Adrenal gland (tissue), 12 donors: ENCODE results near the gene PCGF3. TPM values are rescaled to one million over a fixed set of nuclear protein-coding genes. Genes with fewer than 3 reads are reported as not detected.
"Not testable (repeated sequence)": the region's sequence is repeated elsewhere in the genome, so short reads cannot be mapped to it uniquely, and the experiment has no call there.

Experiments
- DNase-seq, 7 donors: peaks; one replicate each; pipeline ENCODE4 v3.0.0-alpha.2; 2019 to 2020
- H3K27ac ChIP-seq, 5 donors: fragments of 200-600 bp; sonication (generic) in 4 of 5; 1 replicate in 3 of 5; 2 replicates in 2 of 5; pipeline versions ENCODE4 v1.5.1 to v1.8.0; 2016 to 2020; ENCODE audit warnings: mild to moderate bottlenecking in 1 of 5
- H3K27me3 ChIP-seq: fragments of 200-600 bp; 2 replicates; pipeline ENCODE4 v1.8.0; 2021
- H3K36me3 ChIP-seq, 2 donors: fragments of 200-600 bp; replicated peaks in 1 of 2; 1 replicate in 1 of 2; 2 replicates in 1 of 2; pipeline versions ENCODE4 v1.5.1 to v1.8.0; 2018 to 2022
- H3K4me1 ChIP-seq, 2 donors: fragments of 200-600 bp; replicated peaks in 1 of 2; 1 replicate in 1 of 2; 2 replicates in 1 of 2; pipeline versions ENCODE4 v1.5.1 to v1.8.0; 2018 to 2021
- H3K4me3 ChIP-seq, 4 donors: fragments of 200-600 bp; sonication (generic) in 3 of 4; one replicate each; pipeline ENCODE4 v1.5.1; 2016 to 2018
- H3K9me3 ChIP-seq, 3 donors: fragments of 200-600 bp; sonication (generic) in 1 of 3; replicated peaks in 1 of 3; 1 replicate in 2 of 3; 2 replicates in 1 of 3; pipeline versions ENCODE4 v1.5.1 to v1.8.0; 2016 to 2021
- POLR2A ChIP-seq, 2 donors: fragments of 450-650 bp; IDR thresholded peaks; one replicate each; pipeline ENCODE4 v1.6.1; 2017; ENCODE audit warnings: antibody characterized with exemption in 2 of 2, mild to moderate bottlenecking in 2 of 2, moderate library complexity in 1 of 2
- WGBS, 4 donors: extraction: QIAGEN DNeasy Blood & Tissue Kit in 2 of 4; methylation state at CpG; one replicate each; pipeline versions ENCODE4 v1.1.5 to v1.1.7; 2013 to 2017; 5-methylcytosine and 5-hydroxymethylcytosine counted together
- intact Hi-C, 2 donors: fragments of 100-400 bp; cut with DNase I; formaldehyde crosslinking; loops; one replicate each; pipeline versions ENCODE4 v1.14.1 to v1.15.0; 2022 to 2023
- polyA plus RNA-seq, 3 donors: library from polyadenylated mRNA; stranded (reverse); fragments of 200-250 nt in 2 of 3; fragments of 350-450 nt in 1 of 3; fragmentation: Illumina TruSeq in 1 of 3; extraction: RNeasy Lipid Tissue Mini Kit (QIAGEN cat#74804) in 1 of 3; gene quantifications; one replicate each; pipeline ENCODE4 v1.2.3, GENCODE V29; 2013 to 2014
- total RNA-seq, 9 donors: library from RNA; depleted of rRNA in 4 of 9; stranded (reverse); fragments of >200 nt in 4 of 9; fragments of 120-200 nt in 1 of 9; fragmentation: NEBNext Ultra II Directional in 1 of 9; extraction: Animal tissue kit (Norgen Biotek cat#: 25700) in 1 of 9; gene quantifications; one replicate each; pipeline versions ENCODE4 v1.1.0 to v1.2.4, GENCODE V29; 2013 to 2023
- TF ChIP-seq, protein P1 (sequence below), 6 experiments: fragments of 450-650 bp in 4 of 6; fragments of 200-600 bp in 2 of 6; sonication (generic) in 1 of 6; IDR thresholded peaks; 1 replicate in 5 of 6; 2 replicates in 1 of 6; pipeline versions ENCODE4 v1.5.1 to v1.8.0; 2016 to 2021; ENCODE audit warnings: antibody characterized with exemption in 6 of 6, mild to moderate bottlenecking in 2 of 6, moderate library complexity in 1 of 6
- donor health status: healthy with polysubstance abuse.
- donor health status: Bipolar disorder and iron deficiency.
- donor health status: DM: yes; HTN: yes; CAD: no.
- donor health status: DM: no; HTN: no; CAD: no.
- donor health status: DM: no; HTN: no; CAD: no.
- donor health status: DM: yes; HTN: yes; CAD: no.

PCGF3 gene
- total and polyA plus RNA-seq, 12 donors = 26.4 to 178 (median 70.7) TPM

DNA sequence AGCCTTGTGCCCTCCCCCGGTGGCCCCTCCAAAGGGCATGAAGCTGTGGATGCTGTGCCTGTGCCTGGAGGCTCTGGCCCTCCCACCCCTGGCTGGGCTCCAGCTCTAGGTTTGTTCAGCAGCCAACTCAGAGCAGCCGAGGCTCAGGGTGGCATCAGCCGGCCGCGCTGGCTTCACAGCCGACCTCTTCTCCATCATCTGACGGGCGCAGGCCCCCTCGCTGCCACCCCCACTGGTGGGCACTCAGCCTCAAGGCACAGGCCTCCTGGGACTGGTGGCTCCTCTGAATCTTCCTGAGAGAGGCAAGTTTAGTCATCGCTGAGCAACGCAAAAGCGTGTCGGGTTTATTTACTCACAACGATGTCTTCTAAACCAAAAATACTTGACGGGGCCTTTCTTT, 46.0 kb downstream of the PCGF3 start:
- intact Hi-C loops = no loop called here
- peaks cover 0 to 21% of the 10 kb centered on the region in 2 donors for H3K4me1 ChIP-seq
- 63 to 79% (median 70%) methylated on average over 7 to 15 of the region's 15 CpGs for WGBS, 4 donors

DNA sequence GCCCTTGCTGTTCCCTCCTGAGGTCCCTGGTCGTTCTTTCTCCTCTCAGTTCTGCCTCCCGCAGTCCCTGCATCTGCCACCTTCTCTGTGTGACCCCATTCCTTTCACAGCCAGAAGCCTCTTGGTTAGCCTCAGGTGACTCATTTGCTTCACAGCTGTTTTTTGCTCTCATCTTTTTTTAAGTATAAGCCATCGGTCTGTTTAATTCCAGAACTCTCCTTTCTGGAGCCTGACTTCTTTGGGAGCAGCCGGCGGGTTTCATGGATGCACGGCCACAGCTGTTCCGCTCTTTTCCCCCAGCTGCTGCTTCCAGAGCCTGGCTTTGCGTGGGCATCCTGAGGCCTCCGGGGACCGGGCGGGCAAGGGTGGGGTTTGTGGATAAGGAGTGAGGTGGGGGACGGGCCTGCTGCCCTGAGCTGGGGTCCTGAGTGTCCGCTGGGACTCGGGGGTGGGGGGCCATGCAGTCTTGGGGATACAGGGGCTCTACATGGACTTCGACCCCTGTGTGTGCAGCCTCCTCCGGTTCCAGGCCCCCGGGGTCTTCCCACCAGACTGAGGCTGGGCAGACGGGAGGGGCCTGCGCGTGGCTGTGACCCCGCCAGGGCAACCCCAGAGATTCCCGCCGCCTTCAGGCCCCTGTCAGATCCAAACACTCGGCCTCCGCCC, 46.7 kb downstream of the PCGF3 start:
- Histone ChIP-seq H3K27me3 (no peaks in the 10 kb centered on the region), H3K4me1 (peaks cover 0 to 21% of the 10 kb centered on the region in 2 donors), H3K27ac (peak overlapping the region in 2 of 5 donors; percentile 6 to 19), H3K9me3 (no peaks in the 10 kb centered on the region), H3K36me3 (peaks cover 0 to 39% of the 10 kb centered on the region in 2 donors), H3K4me3 (no peak overlapping the region)
- DNase-seq = no peak
- intact Hi-C loops = no loop called here
- no peak for TF ChIP-seq POLR2A (IDR thresholded peaks at IDR 0.05)
- TF ChIP-seq, protein P1, sequence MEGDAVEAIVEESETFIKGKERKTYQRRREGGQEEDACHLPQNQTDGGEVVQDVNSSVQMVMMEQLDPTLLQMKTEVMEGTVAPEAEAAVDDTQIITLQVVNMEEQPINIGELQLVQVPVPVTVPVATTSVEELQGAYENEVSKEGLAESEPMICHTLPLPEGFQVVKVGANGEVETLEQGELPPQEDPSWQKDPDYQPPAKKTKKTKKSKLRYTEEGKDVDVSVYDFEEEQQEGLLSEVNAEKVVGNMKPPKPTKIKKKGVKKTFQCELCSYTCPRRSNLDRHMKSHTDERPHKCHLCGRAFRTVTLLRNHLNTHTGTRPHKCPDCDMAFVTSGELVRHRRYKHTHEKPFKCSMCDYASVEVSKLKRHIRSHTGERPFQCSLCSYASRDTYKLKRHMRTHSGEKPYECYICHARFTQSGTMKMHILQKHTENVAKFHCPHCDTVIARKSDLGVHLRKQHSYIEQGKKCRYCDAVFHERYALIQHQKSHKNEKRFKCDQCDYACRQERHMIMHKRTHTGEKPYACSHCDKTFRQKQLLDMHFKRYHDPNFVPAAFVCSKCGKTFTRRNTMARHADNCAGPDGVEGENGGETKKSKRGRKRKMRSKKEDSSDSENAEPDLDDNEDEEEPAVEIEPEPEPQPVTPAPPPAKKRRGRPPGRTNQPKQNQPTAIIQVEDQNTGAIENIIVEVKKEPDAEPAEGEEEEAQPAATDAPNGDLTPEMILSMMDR (IDR thresholded peaks at IDR 0.05) = no peak
- WGBS, 4 donors = 92 to 94% (median 92%) methylated on average over 18 to 25 of the region's 25 CpGs

More for the DNA sequence above, 46.0 kb downstream of the PCGF3 start:
- Histone ChIP-seq H3K27ac (peak overlapping the region in 2 of 5 donors; percentile 6 to 40), H3K4me3 (no peak overlapping the region), H3K36me3 (peaks cover 0 to 36% of the 10 kb centered on the region in 2 donors), H3K9me3 (no peaks in the 10 kb centered on the region), H3K27me3 (no peaks in the 10 kb centered on the region)
- TF ChIP-seq, protein P1 (IDR thresholded peaks at IDR 0.05) = no peak
- TF ChIP-seq POLR2A (IDR thresholded peaks at IDR 0.05) = no peak
- DNase-seq = no peak

DNA sequence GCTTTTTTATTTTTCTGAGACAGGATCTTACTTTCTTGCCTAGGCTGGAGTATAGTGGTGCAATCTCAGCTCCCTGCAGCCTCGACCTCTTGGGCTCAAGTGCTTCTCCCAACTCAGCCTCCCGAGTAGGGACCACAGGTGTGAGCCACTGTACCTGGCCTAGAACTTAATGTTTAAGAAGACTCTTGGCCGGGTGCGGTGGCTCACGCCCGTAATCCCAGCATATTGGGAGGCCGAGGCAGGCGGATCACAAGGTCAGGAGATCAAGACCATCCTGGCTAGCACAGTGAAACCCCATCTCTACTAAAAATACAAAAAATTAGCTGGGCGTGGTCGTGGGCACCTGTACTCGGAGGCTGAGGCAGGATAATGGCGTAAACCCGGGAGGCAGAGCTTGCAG, 47.6 kb downstream of the PCGF3 start:
- Histone ChIP-seq H3K4me1 (peaks cover 0 to 21% of the 10 kb centered on the region in 2 donors), H3K36me3 (peaks cover 0 to 39% of the 10 kb centered on the region in 2 donors)
- DNase-seq, intact Hi-C loops, H3K27me3 ChIP-seq, H3K4me3 ChIP-seq, H3K27ac ChIP-seq, H3K9me3 ChIP-seq: not testable (repeated sequence)
- 96 to 98% (median 97%) methylated on average over 13 of the region's 13 CpGs for WGBS, 4 donors

DNA sequence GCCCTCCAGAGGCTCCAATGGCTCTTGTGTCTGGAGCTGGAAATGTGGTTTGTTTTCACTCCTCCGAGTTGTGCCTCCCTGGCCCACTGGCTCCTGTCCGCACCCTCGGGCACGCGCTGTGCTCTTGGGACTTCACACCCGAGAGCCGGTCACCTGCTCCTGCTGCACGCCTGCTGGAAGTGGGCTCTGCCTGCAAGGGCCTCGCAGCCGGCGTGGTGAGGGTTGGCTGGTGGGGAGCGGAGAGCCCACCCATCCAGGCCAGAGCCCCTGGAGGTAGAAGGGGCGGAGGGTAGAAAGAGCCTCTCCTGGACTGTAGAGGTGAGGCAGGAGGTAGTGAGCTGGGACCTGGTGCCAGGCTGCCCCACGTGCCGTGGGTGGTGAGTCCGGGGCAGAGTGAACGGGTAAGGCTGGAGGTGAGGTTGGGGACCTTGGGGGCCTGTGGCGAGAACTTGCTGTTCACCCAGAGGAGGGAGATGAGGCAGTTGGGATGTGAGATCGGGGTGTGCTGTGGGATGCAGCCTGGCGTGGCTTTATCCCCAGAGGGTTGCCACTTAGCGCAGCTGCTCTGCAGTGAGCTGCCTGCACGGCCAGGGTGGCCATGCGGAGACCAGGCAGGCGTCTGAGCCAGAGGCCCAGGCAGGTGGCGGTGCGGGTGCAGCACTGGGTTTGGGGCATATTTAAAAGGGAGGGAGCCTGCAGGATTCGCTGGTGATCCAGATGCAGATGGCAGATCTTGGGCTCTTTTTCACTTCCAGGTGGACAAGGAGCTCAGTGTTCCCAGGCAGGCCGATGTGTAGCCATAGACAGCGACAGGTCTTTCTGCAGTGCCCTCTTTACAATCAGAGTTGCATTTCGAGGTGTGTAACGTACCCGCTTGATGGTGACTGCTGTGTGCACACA, 48.8 kb downstream of the PCGF3 start:
- Histone ChIP-seq H3K27ac (no peak overlapping the region), H3K27me3 (no peaks in the 10 kb centered on the region), H3K4me3 (no peak overlapping the region), H3K36me3 (peaks cover 0 to 33% of the 10 kb centered on the region in 2 donors), H3K9me3 (no peaks in the 10 kb centered on the region), H3K4me1 (peaks cover 0 to 21% of the 10 kb centered on the region in 2 donors)
- TF ChIP-seq POLR2A (IDR thresholded peaks at IDR 0.05) = no peak
- 94 to 96% (median 95%) methylated on average over 21 to 32 of the region's 32 CpGs for WGBS, 4 donors
- DNase-seq = no peak
- intact Hi-C loops = no loop called here

DNA sequence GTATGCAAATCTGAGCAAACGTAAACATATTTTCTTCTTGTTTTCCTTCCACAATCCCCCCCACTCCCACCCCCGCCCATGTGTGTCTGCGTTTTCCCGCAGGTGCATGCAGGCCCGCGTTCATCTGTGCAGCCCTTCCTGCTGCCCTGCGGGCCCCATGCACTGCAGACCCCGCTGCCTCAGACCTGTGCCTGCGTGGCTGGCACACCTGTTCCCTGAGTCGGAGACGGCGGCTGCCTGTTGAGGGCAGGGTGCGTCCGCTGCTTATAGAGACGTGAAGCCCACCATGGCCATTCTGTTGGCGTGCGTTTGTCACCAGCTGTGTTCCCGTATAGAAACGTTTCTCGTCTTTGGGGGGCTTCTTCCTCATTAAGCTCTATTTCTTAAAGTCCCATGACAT, 51.5 kb downstream of the PCGF3 start:
- DNase-seq = no peak
- no peak overlapping the region for H3K27ac ChIP-seq
- WGBS, 4 donors = 94 to 96% (median 94%) methylated on average over 20 of the region's 20 CpGs
- peaks cover 0 to 51% of the 10 kb centered on the region in 2 donors for H3K36me3 ChIP-seq
- intact Hi-C loops = no loop called here
- peaks cover 0 to 2% of the 10 kb centered on the region in 2 donors for H3K4me1 ChIP-seq
- H3K27me3 ChIP-seq = no peaks in the 10 kb centered on the region
- H3K9me3 ChIP-seq = no peaks in the 10 kb centered on the region
- no peak overlapping the region for H3K4me3 ChIP-seq
- TF ChIP-seq POLR2A (IDR thresholded peaks at IDR 0.05) = no peak
- TF ChIP-seq, protein P1 (IDR thresholded peaks at IDR 0.05) = no peak

DNA sequence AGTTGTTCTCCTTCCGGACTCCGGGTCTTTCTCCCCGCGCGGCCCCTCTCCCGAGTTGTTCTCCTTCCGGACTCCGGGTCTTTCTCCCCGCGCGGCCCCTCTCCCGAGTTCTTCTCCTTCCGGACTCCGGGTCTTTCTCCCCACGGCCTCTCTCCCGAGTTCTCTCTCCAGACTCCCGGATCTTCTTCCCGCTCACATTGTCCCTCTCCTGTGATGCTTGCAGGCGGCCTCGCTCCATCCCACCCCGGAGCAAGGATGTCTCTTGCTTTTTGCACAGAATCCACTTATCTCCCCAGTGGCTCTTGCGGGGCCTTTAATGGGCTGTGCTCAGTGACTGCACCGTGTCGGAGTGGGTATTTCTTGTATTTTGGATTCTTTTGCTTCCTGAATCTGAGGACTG, 54.2 kb downstream of the PCGF3 start:
- H3K4me3 ChIP-seq, H3K27me3 ChIP-seq, DNase-seq, H3K27ac ChIP-seq, H3K4me1 ChIP-seq, intact Hi-C loops, H3K9me3 ChIP-seq: not testable (repeated sequence)
- 73 to 88% (median 82%) methylated on average over 11 to 24 of the region's 24 CpGs for WGBS, 4 donors
- H3K36me3 ChIP-seq = peaks cover 0 to 44% of the 10 kb centered on the region in 2 donors
